Peyer's patch (tissue), 4 donors: ENCODE results near the gene GRK2. TPM values are rescaled to one million over a fixed set of nuclear protein-coding genes. Genes with fewer than 3 reads are reported as not detected.

Source experiments
- DNase-seq, 3 donors: peaks; one replicate each; pipeline ENCODE4 v3.0.0-alpha.2; 2017 to 2019
- H3K27ac ChIP-seq, 4 donors: fragments of 200-600 bp; sonication (generic); one replicate each; pipeline ENCODE4 v1.5.1; 2016 to 2019
- H3K27me3 ChIP-seq, 2 donors: fragments of 200-600 bp; sonication (generic); one replicate each; pipeline ENCODE4 v1.5.1; 2019
- H3K36me3 ChIP-seq, 3 donors: fragments of 200-600 bp; sonication (generic); one replicate each; pipeline ENCODE4 v1.5.1; 2016 to 2019
- H3K4me1 ChIP-seq, 4 donors: fragments of 200-600 bp; sonication (generic); one replicate each; pipeline ENCODE4 v1.5.1; 2016 to 2019
- H3K4me3 ChIP-seq, 4 donors: fragments of 200-600 bp; sonication (generic); 1 replicate in 3 of 4; 2 replicates in 1 of 4; pipeline ENCODE4 v1.5.1; 2016 to 2019; ENCODE audit warnings: mild to moderate bottlenecking in 1 of 4
- H3K9me3 ChIP-seq, 4 donors: fragments of 200-600 bp; sonication (generic); one replicate each; pipeline ENCODE4 v1.5.1; 2016 to 2019; ENCODE audit warnings: mild to moderate bottlenecking in 1 of 4
- POLR2A ChIP-seq, 2 donors: fragments of 450-650 bp; IDR thresholded peaks; one replicate each; pipeline ENCODE4 v1.5.1; 2017; ENCODE audit warnings: antibody characterized with exemption in 2 of 2, mild to moderate bottlenecking in 2 of 2, moderate library complexity in 2 of 2
- total RNA-seq, 4 donors: library from RNA; depleted of rRNA; stranded (reverse); fragments of >200 nt; gene quantifications; one replicate each; pipeline ENCODE4 v1.1.0, GENCODE V29; 2016
- TF ChIP-seq, protein P1 (sequence below), 6 experiments: fragments of 450-650 bp in 4 of 6; fragments of 200-600 bp in 2 of 6; sonication (generic) in 1 of 6; IDR thresholded peaks; one replicate each; pipeline ENCODE4 v1.5.1; 2017 to 2019; ENCODE audit warnings: antibody characterized with exemption in 6 of 6, mild to moderate bottlenecking in 3 of 6, moderate library complexity in 1 of 6

Gene GRK2
- total RNA-seq, 4 donors from 2014 or later: 103 to 276 (median 163) TPM

DNA sequence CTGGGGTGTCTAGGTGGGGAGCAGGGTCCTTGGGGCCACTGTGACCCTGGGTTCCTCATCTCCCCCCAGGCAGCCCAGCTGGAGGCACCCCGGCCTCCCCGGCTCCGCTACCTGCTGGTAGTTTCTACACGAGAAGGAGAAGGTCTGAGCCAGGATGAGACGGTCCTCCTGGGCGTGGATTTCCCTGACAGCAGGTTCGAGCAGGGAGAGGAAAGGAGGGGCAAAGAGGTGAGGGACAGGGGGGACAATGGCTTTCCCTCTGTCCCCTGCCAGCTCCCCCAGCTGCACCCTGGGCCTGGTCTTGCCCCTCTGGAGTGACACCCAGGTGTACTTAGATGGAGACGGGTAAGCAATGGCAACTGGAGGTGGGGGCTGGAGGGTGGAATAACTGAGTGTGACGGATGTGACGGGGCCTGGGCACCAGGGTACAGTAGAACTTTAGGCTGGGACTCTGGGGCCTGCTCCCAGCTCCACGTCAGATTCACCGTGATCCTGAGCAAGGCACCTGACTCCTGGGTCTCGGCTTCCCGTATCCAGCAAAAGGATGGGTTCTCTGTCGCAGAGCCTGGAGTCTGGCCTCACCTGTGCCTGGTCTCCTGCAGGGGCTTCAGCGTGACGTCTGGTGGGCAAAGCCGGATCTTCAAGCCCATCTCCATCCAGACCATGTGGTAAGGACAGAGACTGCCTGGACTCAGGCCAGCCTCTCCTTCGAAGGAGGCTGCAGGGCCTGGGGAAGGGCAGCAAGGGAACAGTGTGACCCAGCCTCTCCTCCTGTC, 40.7 kb downstream of the GRK2 start:
- no peak overlapping the region for H3K27ac ChIP-seq
- H3K9me3 ChIP-seq: no peaks in the 10 kb centered on the region
- TF ChIP-seq POLR2A (IDR thresholded peaks at IDR 0.05): no peak
- TF ChIP-seq, protein P1, sequence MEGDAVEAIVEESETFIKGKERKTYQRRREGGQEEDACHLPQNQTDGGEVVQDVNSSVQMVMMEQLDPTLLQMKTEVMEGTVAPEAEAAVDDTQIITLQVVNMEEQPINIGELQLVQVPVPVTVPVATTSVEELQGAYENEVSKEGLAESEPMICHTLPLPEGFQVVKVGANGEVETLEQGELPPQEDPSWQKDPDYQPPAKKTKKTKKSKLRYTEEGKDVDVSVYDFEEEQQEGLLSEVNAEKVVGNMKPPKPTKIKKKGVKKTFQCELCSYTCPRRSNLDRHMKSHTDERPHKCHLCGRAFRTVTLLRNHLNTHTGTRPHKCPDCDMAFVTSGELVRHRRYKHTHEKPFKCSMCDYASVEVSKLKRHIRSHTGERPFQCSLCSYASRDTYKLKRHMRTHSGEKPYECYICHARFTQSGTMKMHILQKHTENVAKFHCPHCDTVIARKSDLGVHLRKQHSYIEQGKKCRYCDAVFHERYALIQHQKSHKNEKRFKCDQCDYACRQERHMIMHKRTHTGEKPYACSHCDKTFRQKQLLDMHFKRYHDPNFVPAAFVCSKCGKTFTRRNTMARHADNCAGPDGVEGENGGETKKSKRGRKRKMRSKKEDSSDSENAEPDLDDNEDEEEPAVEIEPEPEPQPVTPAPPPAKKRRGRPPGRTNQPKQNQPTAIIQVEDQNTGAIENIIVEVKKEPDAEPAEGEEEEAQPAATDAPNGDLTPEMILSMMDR (IDR thresholded peaks at IDR 0.05): no peak
- H3K4me1 ChIP-seq: peaks cover 0 to 23% (median 4%) of the 10 kb centered on the region in 4 donors
- H3K36me3 ChIP-seq: peaks cover 0 to 49% (median 0%) of the 10 kb centered on the region in 3 donors
- no peaks in the 10 kb centered on the region for H3K27me3 ChIP-seq
- no peak for DNase-seq
- H3K4me3 ChIP-seq: no peak overlapping the region

DNA sequence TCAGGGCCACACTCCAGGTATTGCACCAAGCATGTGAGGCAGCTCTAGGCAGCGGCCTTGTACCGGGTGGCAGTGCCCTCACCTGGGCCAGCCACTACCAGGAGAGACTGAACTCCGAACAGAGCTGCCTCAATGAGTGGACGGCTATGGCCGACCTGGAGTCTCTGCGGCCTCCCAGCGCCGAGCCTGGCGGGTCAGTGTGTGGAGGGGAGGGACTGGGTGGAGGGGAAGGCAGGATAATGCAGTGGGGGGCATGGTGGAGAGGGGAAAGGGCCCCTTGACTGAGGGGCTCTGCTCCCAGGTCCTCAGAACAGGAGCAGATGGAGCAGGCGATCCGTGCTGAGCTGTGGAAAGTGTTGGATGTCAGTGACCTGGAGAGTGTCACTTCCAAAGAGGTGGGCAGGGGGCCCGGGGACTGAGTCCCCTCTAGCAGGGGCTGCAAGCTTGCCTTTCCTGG, 41.3 kb downstream of the GRK2 start:
- DNase-seq: no peak
- no peak overlapping the region for H3K27ac ChIP-seq
- H3K4me3 ChIP-seq: no peak overlapping the region
- no peaks in the 10 kb centered on the region for H3K27me3 ChIP-seq
- peaks cover 0 to 49% (median 0%) of the 10 kb centered on the region in 3 donors for H3K36me3 ChIP-seq
- TF ChIP-seq POLR2A (IDR thresholded peaks at IDR 0.05): no peak
- TF ChIP-seq, protein P1 (IDR thresholded peaks at IDR 0.05): no peak
- peaks cover 0 to 23% (median 4%) of the 10 kb centered on the region in 4 donors for H3K4me1 ChIP-seq
- H3K9me3 ChIP-seq: no peaks in the 10 kb centered on the region

DNA sequence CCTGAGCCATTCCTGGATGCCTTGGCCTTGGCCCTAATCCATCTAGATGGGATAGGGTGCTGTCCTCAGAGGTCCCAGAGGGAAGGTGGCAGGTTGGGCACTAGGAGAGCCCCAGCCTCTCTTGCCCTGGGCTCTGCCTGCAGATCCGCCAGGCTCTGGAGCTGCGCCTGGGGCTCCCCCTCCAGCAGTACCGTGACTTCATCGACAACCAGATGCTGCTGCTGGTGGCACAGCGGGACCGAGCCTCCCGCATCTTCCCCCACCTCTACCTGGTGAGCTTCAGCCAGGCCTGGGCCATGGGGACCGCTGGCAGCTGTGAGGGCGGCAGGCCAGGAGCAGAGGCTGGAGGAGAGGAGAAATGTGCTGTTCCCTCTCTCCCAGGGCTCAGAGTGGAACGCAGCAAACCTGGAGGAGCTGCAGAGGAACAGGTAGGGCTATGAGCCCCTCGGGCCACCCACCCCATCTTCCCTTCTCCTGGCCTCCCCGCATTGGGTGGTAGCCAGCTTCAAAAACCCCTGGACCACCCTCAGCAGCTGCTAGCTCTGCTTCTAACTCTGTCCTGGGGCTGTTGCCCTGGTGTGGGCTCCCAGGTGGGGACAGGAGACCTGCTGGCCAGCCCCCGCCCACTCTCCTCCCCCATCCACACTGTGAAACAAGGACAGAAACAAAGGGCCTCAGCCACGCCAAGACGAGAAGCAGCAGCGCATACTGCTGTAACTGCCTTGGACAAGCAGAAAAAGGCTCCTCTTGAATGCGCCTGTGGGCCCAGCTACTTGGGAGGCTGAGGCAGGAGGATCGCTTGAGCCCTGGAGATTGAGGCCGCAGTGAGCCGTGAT, 42.0 kb downstream of the GRK2 start:
- no peak for DNase-seq
- Histone ChIP-seq H3K27me3 (no peaks in the 10 kb centered on the region), H3K4me3 (no peak overlapping the region), H3K27ac (no peak overlapping the region), H3K9me3 (no peaks in the 10 kb centered on the region), H3K4me1 (peaks cover 0 to 27% (median under 1%) of the 10 kb centered on the region in 4 donors), H3K36me3 (peaks cover 0 to 49% (median 0%) of the 10 kb centered on the region in 3 donors)
- TF ChIP-seq POLR2A (IDR thresholded peaks at IDR 0.05): no peak

DNA sequence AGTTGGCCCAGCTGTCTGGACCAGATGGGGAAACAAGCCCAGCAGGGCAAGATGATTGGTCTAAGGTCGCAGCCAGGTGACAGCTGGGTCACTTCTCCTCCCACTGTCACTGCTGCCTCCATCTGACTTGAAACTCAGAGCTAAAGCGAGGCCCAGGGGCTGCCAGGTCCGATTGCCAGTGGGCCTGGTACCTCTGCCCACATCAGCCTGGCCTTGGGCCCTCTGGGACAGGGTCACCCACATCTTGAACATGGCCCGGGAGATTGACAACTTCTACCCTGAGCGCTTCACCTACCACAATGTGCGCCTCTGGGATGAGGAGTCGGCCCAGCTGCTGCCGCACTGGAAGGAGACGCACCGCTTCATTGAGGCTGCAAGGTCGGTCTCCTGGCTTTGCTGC, 42.9 kb downstream of the GRK2 start:
- TF ChIP-seq, protein P1 (IDR thresholded peaks at IDR 0.05): no peak
- TF ChIP-seq POLR2A (IDR thresholded peaks at IDR 0.05): no peak
- DNase-seq: no peak
- Histone ChIP-seq H3K27ac (no peak overlapping the region), H3K9me3 (no peaks in the 10 kb centered on the region), H3K36me3 (peaks cover 0 to 49% (median 0%) of the 10 kb centered on the region in 3 donors), H3K27me3 (no peaks in the 10 kb centered on the region), H3K4me3 (no peak overlapping the region), H3K4me1 (peaks cover 0 to 28% (median 0%) of the 10 kb centered on the region in 4 donors)

DNA sequence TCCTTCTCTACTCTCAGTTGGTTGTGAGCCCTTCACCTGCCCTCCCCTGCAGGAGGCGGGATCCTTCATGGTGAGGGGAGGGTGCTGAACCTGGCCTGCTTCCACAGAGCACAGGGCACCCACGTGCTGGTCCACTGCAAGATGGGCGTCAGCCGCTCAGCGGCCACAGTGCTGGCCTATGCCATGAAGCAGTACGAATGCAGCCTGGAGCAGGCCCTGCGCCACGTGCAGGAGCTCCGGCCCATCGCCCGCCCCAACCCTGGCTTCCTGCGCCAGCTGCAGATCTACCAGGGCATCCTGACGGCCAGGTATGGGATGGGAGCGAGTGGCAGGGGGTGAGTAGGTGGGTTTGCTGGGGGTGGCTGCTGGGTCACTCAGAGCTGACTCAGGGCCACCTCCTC, 43.4 kb downstream of the GRK2 start:
- Histone ChIP-seq H3K9me3 (no peaks in the 10 kb centered on the region), H3K4me1 (peaks cover 0 to 23% (median 0%) of the 10 kb centered on the region in 4 donors), H3K36me3 (peaks cover 0 to 49% (median 0%) of the 10 kb centered on the region in 3 donors), H3K27me3 (no peaks in the 10 kb centered on the region), H3K27ac (no peak overlapping the region), H3K4me3 (no peak overlapping the region)
- TF ChIP-seq, protein P1 (IDR thresholded peaks at IDR 0.05): no peak
- TF ChIP-seq POLR2A (IDR thresholded peaks at IDR 0.05): no peak
- DNase-seq: peak in 1 of 3 donors; percentile 40
